Head of caudate nucleus (tissue), 42 donors: ENCODE data around the gene SMYD4.
"Not testable (repeated sequence)": the region's sequence is repeated elsewhere in the genome, so short reads cannot be mapped to it uniquely, and the experiment has no call there.

Experiments used
- DNase-seq, 42 donors: peaks; one replicate each; pipeline versions ENCODE4 v3.0.0 to v3.0.0-alpha.2; 2020 to 2021; ENCODE audit warnings: mixed read lengths in 7 of 42
- intact Hi-C: fragments of 100-400 bp; cut with DNase I; formaldehyde crosslinking; loops from one replicate; pipeline ENCODE4 v1.15.0; 2022

The SMYD4 gene

DNA sequence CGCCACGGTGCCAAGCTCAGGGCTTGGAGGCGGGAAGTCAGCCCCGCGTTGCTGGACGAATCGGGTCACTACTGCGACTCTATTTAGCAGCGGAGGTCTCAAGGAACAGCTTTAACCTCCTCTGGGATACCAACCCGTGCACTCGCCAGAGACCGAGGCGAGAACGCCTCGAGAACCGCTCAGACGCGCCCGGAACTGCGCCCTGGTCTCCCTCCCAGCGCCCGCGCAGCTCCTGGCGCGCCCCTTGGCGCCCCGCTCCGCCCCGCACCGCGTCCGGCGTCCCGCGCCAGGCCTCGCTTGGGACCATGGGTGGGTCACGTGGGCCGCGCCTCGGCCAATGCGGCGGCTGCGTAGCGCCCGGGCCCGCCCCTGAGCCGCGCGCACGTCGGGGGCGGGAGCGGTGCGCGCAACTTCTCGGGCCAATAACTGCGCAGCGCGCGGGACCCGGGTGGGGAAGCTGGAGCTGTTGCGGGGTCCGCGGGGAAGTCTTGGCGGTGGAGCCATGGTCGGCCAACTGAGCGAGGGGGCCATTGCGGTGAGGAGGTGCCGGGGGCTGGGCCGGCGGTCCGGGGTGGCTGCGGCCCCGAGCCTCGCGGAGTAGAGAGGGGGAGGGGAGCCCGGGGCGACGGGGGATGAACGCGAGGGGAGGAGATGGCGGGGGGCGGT, at the start of gene SMYD4, which contains the start of gene RPA1:
SMYD4 (minus strand) TSS at position 311 of the 666 bp plus-strand sequence. CDS start 1,908 bp downstream, outside the sequence.
RPA1 (plus strand) TSS at position 414 of the 666 bp plus-strand sequence; CDS start at position 503, 89 bp downstream.
- DNase-seq, result peak; percentile 71 to 96 (median 92)
- intact Hi-C loops, result loop anchor here (5.0 kb wide), 1 partner anchor 107 kb away; the partner anchor contains the start of gene WDR81

DNA sequence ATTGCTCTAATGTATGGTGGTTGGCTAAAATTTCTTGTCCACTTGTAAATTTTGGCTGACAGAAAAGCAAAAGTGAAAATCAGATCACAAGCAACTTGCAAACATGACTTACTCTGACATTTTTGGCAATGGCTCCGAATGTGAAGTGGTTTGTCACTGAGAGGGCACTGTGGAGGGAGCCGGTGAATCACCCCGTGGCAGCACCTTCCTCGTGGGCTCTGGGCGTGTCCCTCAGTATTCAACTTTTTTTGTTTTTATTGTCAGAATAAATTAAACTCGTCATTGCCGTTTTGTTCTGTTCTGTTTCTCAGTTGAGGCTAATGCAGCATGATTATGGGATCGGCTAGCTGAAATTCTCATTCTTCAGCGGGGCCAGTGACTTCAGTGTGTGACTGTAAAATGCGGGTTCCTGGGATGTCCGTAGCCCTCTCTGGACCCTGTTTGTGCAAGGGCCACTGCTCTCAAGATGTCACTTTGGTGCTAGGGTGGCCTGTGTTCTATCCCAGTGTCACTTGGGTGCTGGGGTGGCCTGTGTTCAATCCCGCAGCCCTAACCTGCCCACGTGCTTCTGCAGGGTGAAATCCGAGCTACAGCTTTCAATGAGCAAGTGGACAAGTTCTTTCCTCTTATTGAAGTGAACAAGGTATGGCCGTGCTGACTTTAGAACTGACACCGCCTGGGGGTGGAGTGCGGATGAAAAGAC, 48.9 kb upstream of the SMYD4 start:
- DNase-seq, result no peak
- intact Hi-C loops, result no loop called here

DNA sequence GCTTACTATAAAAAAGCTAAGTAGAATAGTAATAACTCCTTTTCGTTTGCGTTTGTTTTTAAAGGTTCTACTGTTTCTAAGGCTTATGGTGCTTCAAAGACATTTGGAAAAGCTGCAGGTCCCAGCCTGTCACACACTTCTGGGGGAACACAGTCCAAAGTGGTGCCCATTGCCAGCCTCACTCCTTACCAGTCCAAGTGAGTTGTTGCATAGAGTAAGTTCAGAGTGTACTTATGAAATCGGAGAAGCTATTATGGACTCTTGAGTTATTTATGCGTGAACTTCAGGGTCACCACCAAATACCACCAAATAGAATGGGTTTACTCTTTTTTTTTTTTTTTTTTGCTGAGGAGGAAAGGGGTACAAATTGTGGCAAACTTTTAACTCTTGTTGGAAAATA, 45.9 kb upstream of the SMYD4 start:
- DNase-seq, result no peak
- intact Hi-C loops, result no loop called here

DNA sequence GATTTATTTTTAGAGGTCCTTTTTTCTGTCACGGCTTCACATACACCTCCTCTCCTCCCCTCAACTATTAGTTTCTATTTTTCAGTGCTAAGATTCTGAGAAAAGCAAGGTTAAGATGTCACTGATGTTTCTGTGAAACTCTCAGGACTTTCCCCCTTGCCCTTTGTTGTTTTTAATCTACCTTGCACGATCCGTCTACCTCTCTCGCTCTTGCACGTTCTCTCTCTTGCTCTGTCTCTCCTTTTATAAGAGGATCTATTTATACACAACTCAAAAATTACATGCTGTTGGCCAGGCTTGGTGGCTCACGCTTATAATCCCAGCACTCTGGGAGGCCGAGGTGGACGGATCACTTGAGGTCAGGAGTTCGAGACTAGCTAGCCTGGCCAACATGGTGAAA, 43.7 kb upstream of the SMYD4 start:
- intact Hi-C loops, result no loop called here
- no peak for DNase-seq

GRCh38 chr17:1872976-1873375, 43.3 kb upstream of the SMYD4 start:
- DNase-seq, result no peak
- intact Hi-C loops, result no loop called here

DNA sequence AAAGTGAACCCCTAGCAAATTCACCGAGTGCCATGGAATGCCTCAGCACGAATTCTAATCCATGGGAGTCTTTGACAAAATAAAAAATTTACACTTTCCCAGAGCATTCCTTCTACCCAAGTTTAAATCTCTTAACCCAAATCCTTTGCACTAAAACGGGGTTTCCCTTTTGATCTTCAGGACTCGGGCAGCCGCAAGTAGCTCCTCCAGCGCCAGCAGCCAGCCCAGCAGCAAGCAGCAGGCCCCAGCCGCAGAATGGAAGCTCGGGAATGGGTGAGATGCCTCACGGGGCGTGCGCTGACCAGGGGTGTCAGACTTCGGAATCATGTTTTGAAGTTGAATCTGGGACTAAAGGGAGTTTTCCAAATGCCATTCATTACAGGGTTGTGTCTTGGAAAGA, 42.6 kb upstream of the SMYD4 start:
- intact Hi-C loops, result no loop called here
- DNase-seq, result no peak

GRCh38 chr17:1871756-1872155, 42.1 kb upstream of the SMYD4 start:
- peak in 1 of 42 donors; percentile 14 for DNase-seq
- intact Hi-C loops, result no loop called here

DNA sequence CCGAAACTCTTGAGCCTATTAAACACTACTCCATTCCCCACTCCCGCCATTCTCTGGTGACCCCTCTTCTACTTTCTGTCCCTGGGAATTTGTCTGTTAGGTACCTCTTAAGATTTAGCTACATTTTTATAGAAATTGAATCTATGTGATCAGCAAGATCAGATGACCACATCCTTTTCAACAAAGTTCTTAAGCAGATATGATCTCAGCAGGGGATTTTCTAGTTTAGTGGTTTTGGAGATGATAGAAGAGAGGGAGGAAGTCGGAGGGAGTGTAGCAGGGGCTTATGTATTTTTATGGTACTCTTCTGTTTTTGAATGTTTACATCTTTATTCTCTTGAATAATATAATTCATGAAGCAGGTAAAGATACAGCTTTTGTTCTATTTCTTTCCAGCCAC, 40.9 kb upstream of the SMYD4 start:
- intact Hi-C loops, result no loop called here
- no peak for DNase-seq

DNA sequence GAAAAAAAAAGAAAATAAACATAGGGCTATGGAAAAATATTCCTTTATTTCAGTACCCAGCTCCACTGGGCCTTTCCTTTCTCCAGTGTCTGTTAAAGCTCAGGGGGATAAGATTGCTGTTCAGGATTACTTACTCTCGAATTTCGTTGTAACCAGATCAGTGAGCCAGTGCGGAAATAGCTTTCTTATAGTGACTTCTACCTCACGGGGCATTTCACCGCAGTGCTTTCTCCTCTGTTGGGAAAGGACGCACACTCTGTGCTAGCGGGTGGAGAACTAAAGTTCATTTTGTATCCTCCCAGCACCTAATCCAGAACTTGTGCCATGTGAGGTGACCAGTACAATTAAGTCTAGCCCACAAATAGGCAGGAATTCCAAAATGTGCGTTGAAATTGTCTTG, 38.4 kb upstream of the SMYD4 start:
- intact Hi-C loops, result no loop called here
- DNase-seq, result no peak

GRCh38 chr17:1867307-1867706, 37.6 kb upstream of the SMYD4 start:
- intact Hi-C loops, result no loop called here

GRCh38 chr17:1865252-1866037, 35.7 kb upstream of the SMYD4 start:
- peak in 1 of 42 donors; percentile 29 for DNase-seq
- intact Hi-C loops, result no loop called here

More at GRCh38 chr17:1867307-1867706, 37.6 kb upstream of the SMYD4 start:
- no peak for DNase-seq

DNA sequence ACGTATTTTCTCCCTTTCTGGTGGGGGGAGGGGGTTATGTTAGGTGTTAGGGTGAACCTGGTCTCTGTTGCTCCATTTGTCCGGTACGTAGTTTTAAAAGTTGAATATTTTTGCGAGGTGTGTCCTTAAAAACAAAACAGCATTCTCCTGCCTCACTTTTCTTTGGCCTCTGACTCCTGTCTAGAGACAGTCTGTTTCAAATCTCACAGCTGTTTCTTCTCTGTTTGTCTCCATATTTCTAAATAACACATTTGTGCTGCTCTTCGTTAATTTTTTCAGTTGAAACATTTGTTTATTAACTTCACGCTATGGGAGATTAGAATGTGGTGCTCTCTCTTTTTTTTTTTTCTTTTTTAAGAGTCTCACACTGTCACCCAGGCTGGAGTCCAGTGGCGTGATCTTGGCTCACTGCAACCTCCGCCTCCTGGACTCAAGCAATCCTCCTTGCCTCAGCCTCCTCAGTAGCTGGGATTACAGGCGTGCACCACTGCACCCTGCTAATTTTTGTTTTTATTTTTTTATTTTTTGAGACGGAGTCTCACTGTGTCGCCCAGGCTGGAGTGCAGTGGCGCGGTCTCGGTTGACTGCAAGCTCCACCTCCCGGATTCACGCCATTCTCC, 31.8 kb upstream of the SMYD4 start:
- no peak for DNase-seq
- intact Hi-C loops, result no loop called here

DNA sequence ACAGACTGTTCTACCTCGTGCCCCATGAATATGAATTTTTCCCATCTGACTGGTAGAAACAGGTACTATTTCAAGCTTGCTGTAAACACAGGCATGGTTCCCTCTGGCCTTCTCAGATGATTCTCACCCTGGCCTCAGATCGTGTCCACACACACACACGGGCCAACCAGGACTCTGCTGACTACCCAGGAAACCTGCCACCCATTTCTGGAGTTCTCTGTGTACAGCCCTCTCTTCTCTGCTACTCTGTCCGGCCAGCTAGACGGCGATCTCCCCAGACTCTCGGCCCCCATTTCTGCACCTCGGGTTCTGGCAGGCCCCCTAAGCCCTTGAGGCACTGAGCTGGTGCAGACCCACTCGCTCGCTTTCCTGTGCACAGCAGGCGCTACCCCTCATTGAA, 31.3 kb upstream of the SMYD4 start:
- intact Hi-C loops, result no loop called here
- DNase-seq, result no peak

DNA sequence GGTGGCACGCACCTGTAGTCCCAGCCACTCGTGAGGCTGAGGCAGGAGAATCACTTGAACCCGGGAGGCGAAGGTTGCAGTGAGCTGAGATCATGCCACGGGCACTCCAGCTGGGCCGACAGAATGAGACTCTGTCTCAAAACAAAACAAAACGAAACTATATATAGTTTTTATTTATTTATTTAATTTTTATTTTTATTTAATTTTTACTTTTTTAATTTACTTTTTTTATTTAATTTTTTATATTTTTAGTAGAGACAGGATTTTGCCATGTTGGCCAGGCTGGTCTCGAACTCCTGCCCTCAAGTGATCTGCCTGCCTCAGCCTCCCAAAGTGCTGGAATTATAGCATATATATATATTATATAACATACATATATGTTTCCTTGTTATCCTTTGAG, 26.8 kb upstream of the SMYD4 start:
- DNase-seq, intact Hi-C loops: not testable (repeated sequence)

DNA sequence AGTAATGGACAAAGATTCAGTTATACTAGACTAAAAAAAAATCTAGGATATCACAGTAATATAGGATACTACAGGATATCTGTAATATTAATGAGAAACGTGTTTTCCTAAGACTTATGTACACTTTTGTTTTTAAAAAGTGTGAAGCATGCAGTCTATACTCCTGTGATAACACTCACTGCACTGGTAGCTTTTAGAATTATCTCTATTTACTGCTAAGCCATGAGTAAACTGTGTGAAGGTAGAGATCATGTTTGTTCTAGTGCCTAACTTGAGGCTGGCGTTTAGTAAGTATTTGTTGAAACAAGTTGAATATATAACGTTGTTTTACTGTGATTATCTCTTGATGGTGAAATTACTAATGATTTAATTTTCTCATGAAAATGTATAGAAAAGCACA, 24.0 kb upstream of the SMYD4 start:
- intact Hi-C loops, result no loop called here
- DNase-seq, result no peak

DNA sequence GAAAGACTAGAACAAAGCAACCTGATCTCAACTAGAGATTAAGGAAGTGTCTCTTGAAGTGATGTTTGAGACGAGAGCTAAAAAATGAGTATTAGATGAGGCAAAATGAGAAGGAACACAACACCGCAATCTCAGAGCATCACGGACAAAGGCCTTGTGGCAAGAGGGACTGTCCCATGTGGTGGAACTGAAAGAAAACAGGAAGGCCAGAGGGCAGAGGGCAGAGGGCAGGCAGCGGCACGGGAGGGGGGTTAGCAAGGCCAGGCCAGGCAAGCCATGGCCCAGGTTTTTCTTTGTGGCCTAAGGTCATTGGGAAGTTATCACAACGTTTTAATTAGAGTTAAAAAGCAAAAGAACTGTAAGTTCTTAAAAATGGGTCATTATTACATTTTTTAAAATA, 22.6 kb upstream of the SMYD4 start:
- no peak for DNase-seq
- intact Hi-C loops, result no loop called here

GRCh38 chr17:1847191-1847590, 17.5 kb upstream of the SMYD4 start:
- DNase-seq, result no peak
- intact Hi-C loops, result no loop called here

DNA sequence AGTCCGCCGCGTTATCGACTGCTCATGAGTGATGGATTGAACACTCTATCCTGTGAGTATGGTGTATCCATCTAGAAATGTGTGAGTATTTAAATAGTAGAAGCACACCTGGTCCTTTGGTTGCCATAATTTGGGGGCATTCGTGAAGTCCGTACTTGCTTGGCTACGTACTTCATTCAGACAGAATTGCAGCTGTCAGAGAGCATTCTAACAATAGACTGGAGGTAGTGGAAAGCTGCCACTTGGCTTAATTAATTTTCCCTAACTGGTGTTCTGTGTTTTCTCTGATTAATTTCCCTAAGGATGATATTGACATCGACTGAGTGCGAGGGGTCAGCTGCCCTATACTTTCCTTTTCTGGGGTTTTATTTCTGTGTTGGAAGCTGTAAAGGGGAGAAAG, 14.2 kb upstream of the SMYD4 start:
- DNase-seq, result no peak
- intact Hi-C loops, result no loop called here

GRCh38 chr17:1839516-1839915, 9.8 kb upstream of the SMYD4 start:
- intact Hi-C loops, result no loop called here
- no peak for DNase-seq
